A549 (cell line): ENCODE data around the gene HMGCLL1. TPM values are rescaled to one million over a fixed set of nuclear protein-coding genes. Genes with fewer than 3 reads are reported as not detected.

Experiments used
- ATAC-seq, 2 experiments: fragments of 200-7000 bp in 1 of 2; fragments of >200 bp in 1 of 2; cut with Nextera tagmentation in 1 of 2; cut with Tn5 transposase in 1 of 2; 3 replicates each; pipeline versions ENCODE4 v1.8.0 to v1.9.1; 2018 to 2020; ENCODE audit warnings: mild to moderate bottlenecking in 1 of 2, moderate library complexity in 1 of 2
- CTCF ChIA-PET: fragments of 300-600 bp; sonication (Branson Sonifier 250); formaldehyde crosslinking; extraction: SDS; loops from one replicate; lab custom pipeline; 2021; ENCODE audit warnings: antibody characterized with exemption, inconsistent platforms; lab: Yijun Ruan, JAX
- POLR2A ChIA-PET: fragments of 350-600 bp; formaldehyde crosslinking; extraction: SDS; loops from one replicate; lab custom pipeline; 2021; ENCODE audit warnings: antibody characterized with exemption, inconsistent platforms; lab: Yijun Ruan, JAX
- DNase-seq, 2 experiments: peaks; one replicate each; pipeline versions ENCODE4 v3.0.0 to v3.0.0-alpha.2; 2011 to 2016; ENCODE audit warnings: low read depth in 1 of 2, low spot score in 1 of 2
- FAIRE-seq: peaks from 2 replicates; lab custom pipeline; 2011; peaks lifted over from hg19 to GRCh38; lab: Jason Lieb, UNC
- H3K27ac ChIP-seq, 2 experiments: fragments of >200 bp; sonication (Bioruptor Twin); formaldehyde crosslinking; 3 replicates each; pipeline ENCODE4 v1.5.1; 2016 to 2017
- H3K4me1 ChIP-seq: fragments of >200 bp; sonication (Bioruptor Twin); formaldehyde crosslinking; 3 replicates; pipeline ENCODE4 v1.6.1; 2016
- H3K4me2 ChIP-seq: fragments of >200 bp; sonication (Bioruptor Twin); formaldehyde crosslinking; 3 replicates; pipeline ENCODE4 v1.6.1; 2016
- H3K4me3 ChIP-seq: fragments of >200 bp; sonication (Bioruptor Twin); formaldehyde crosslinking; 3 replicates; pipeline ENCODE4 v1.5.1; 2016
- H3K9me3 ChIP-seq: fragments of >200 bp; sonication (Bioruptor Twin); formaldehyde crosslinking; 3 replicates; pipeline ENCODE4 v1.6.1; 2016
- ESRRA ChIP-seq: fragments of 150-350 bp; IDR thresholded peaks from 2 replicates; pipeline ENCODE4 v1.6.1; 2014; ENCODE audit warnings: mild to moderate bottlenecking, low read length, borderline replicate concordance
- FOSL2 ChIP-seq, 2 experiments: fragments of 450-650 bp in 1 of 2; fragments of >200 bp in 1 of 2; sonication (Bioruptor Twin) in 1 of 2; formaldehyde crosslinking; IDR thresholded peaks; 2 replicates each; pipeline versions ENCODE4 v1.5.0 to v1.6.1; 2016 to 2020; ENCODE audit warnings: mild to moderate bottlenecking in 1 of 2, moderate library complexity in 1 of 2
- GATA3 ChIP-seq: IDR thresholded peaks from 2 replicates; pipeline ENCODE4 v1.6.1; 2012; ENCODE audit warnings: borderline replicate concordance
- HEYL ChIP-seq: fragments of 250-450 bp; sonication (Bioruptor Pico); IDR thresholded peaks from 2 replicates; pipeline ENCODE4 v1.8.0; 2021; ENCODE audit warnings: mild to moderate bottlenecking, moderate library complexity
- HOXA7 ChIP-seq: fragments of 250-450 bp; sonication (Bioruptor Pico); IDR thresholded peaks from 2 replicates; pipeline ENCODE4 v1.5.0; 2020; ENCODE audit warnings: mild to moderate bottlenecking, moderate library complexity
- HOXB13 ChIP-seq: fragments of 250-450 bp; sonication (Bioruptor Pico); IDR thresholded peaks from 2 replicates; pipeline ENCODE4 v1.5.0; 2020; ENCODE audit warnings: low read depth, mild to moderate bottlenecking, moderate library complexity
- HOXB5 ChIP-seq: fragments of 250-450 bp; sonication (Bioruptor Pico); IDR thresholded peaks from 2 replicates; pipeline ENCODE4 v1.5.0; 2020; ENCODE audit warnings: mild to moderate bottlenecking, moderate library complexity
- JUNB ChIP-seq: fragments of >200 bp; sonication (Bioruptor Twin); formaldehyde crosslinking; IDR thresholded peaks from 2 replicates; pipeline ENCODE4 v1.6.1; 2016
- KDM1A ChIP-seq: fragments of 200-600 bp; sonication (generic); IDR thresholded peaks from 2 replicates; pipeline ENCODE4 v1.6.1; 2016; ENCODE audit warnings: low read depth, mild to moderate bottlenecking
- MYC ChIP-seq: IDR thresholded peaks from 2 replicates; pipeline ENCODE4 v1.6.1; 2012; ENCODE audit warnings: mild to moderate bottlenecking, inconsistent platforms, low read length, improper control_type of control experiment, borderline replicate concordance
- NFE2L2 ChIP-seq: fragments of 150-350 bp; conservative IDR thresholded peaks from 2 replicates; pipeline ENCODE4 v1.6.1; 2014; ENCODE audit warnings: low read length
- NR3C1 ChIP-seq: fragments of >200 bp; sonication (Bioruptor Twin); formaldehyde crosslinking; IDR thresholded peaks from 3 replicates; pipeline ENCODE4 v1.6.1; 2017
- POLR2A ChIP-seq: IDR thresholded peaks from 2 replicates; pipeline ENCODE4 v1.6.1; 2012; ENCODE audit warnings: mild to moderate bottlenecking, low read length
- POLR2AphosphoS2 ChIP-seq: conservative IDR thresholded peaks from 2 replicates; pipeline ENCODE4 v1.6.1; 2012; ENCODE audit warnings: low read length, improper control_type of control experiment, inconsistent platforms
- RFX5 ChIP-seq: fragments of 450-650 bp; IDR thresholded peaks from 2 replicates; pipeline ENCODE4 v1.7.1; 2014; ENCODE audit warnings: antibody characterized with exemption, mild to moderate bottlenecking, moderate library complexity
- RNF2 ChIP-seq: fragments of 200-600 bp; sonication (generic); IDR thresholded peaks from 2 replicates; pipeline ENCODE4 v1.6.1; 2016; ENCODE audit warnings: low read depth, mild to moderate bottlenecking, antibody characterized with exemption, moderate library complexity, borderline replicate concordance
- TP53 ChIP-seq: fragments of 250-450 bp; sonication (Bioruptor Pico); IDR thresholded peaks from 2 replicates; pipeline ENCODE4 v1.5.0; 2021; ENCODE audit warnings: mild to moderate bottlenecking, moderate library complexity
- ZC3H11A ChIP-seq: fragments of 450-650 bp; IDR thresholded peaks from 2 replicates; pipeline ENCODE4 v1.6.1; 2014; ENCODE audit warnings: antibody characterized with exemption, mild to moderate bottlenecking
- ZFP36 ChIP-seq: fragments of 450-650 bp; IDR thresholded peaks from 2 replicates; pipeline ENCODE4 v1.6.1; 2014; ENCODE audit warnings: borderline replicate concordance; ENCODE audit not compliant: partially characterized antibody
- WGBS: methylation state at CpG from one replicate; pipeline ENCODE4 v1.1.6; 2017; ENCODE audit errors: missing lambda C conversion rate; 5-methylcytosine and 5-hydroxymethylcytosine counted together
- polyA plus RNA-seq, 4 experiments: library from polyadenylated mRNA; depleted of rRNA in 3 of 4; stranded (reverse); fragments of >200 nt; fragmentation: RNase III in 1 of 4; extraction: RNeasy Plus Mini Kit Qiagen cat#74134 plus additional on column Dnase treatment in 1 of 4; gene quantifications; 2 replicates in 3 of 4; 3 replicates in 1 of 4; pipeline ENCODE4 v1.2.3, GENCODE V29; 2011 to 2017
- TF ChIP-seq, protein P1 (sequence below): fragments of 200-600 bp; sonication (generic); IDR thresholded peaks from 2 replicates; pipeline ENCODE4 v1.6.1; 2016; ENCODE audit warnings: antibody characterized with exemption, mild to moderate bottlenecking, moderate library complexity
- TF ChIP-seq, protein P2 (sequence below): fragments of 450-650 bp; IDR thresholded peaks from 2 replicates; pipeline ENCODE4 v1.6.1; 2014; ENCODE audit warnings: antibody characterized with exemption
- TF ChIP-seq, protein P3 (sequence below): fragments of >200 bp; sonication (Bioruptor Twin); formaldehyde crosslinking; IDR thresholded peaks from 2 replicates; pipeline ENCODE4 v1.6.1; 2016
- TF ChIP-seq, protein P4 (sequence below): fragments of 150-350 bp; IDR thresholded peaks from 2 replicates; pipeline ENCODE4 v1.6.1; 2014; ENCODE audit warnings: low read depth, mild to moderate bottlenecking, low read length

Gene HMGCLL1
- polyA plus RNA-seq, 2 of the 4 experiments (the other 2 are of a cell fraction), result 0.28 to 0.78 TPM

DNA sequence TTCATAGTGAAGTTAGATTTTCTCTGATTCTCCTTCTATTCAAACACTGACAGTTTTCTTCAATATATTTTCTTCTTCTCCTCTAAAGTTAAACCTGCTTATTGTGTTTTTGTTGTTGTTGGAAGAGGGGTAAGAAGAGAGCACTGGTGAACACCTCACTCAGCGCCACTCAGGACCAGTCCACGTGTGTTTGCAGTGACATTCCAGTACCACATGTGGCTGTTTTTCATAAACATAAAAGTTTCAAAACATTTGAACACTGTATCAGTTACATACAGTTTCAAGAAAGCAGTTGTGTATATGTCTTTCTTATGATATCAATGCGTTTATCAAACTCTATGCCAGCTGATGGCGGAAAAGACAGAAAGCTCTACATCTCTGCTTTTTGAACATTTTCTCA lies 86.7 kb downstream of the HMGCLL1 start (continued):
- TF ChIP-seq, protein P1, sequence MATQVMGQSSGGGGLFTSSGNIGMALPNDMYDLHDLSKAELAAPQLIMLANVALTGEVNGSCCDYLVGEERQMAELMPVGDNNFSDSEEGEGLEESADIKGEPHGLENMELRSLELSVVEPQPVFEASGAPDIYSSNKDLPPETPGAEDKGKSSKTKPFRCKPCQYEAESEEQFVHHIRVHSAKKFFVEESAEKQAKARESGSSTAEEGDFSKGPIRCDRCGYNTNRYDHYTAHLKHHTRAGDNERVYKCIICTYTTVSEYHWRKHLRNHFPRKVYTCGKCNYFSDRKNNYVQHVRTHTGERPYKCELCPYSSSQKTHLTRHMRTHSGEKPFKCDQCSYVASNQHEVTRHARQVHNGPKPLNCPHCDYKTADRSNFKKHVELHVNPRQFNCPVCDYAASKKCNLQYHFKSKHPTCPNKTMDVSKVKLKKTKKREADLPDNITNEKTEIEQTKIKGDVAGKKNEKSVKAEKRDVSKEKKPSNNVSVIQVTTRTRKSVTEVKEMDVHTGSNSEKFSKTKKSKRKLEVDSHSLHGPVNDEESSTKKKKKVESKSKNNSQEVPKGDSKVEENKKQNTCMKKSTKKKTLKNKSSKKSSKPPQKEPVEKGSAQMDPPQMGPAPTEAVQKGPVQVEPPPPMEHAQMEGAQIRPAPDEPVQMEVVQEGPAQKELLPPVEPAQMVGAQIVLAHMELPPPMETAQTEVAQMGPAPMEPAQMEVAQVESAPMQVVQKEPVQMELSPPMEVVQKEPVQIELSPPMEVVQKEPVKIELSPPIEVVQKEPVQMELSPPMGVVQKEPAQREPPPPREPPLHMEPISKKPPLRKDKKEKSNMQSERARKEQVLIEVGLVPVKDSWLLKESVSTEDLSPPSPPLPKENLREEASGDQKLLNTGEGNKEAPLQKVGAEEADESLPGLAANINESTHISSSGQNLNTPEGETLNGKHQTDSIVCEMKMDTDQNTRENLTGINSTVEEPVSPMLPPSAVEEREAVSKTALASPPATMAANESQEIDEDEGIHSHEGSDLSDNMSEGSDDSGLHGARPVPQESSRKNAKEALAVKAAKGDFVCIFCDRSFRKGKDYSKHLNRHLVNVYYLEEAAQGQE, result no peak

DNA sequence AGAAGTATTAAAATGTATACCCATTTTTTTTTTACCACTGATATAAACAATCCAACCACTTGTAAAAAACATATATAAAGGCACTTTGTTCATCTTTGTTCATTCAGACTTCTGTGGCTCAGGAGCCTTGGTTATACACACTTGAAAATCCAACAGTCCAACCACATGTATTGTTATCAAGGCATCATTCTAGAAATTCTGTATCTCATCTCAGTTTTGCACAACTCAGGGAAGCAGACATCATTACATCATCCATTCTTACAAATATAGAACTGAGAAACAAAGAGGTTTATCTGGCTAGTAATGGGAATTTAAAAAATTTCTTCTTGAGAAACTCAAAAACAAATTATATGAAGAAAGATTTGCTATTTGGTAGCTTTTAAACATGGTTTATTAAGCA lies 88.1 kb downstream of the HMGCLL1 start:
- no peaks in the 10 kb centered on the region for H3K4me1 ChIP-seq
- no peak for TF ChIP-seq NFE2L2
- TF ChIP-seq JUNB, result no peak
- TF ChIP-seq ZC3H11A, result no peak
- no peak for TF ChIP-seq KDM1A
- no peak for TF ChIP-seq HOXB13 (CRISPR knock-in tag)
- no peak for TF ChIP-seq RFX5
- no peak for TF ChIP-seq GATA3
- no peak for TF ChIP-seq HEYL
- no peak for TF ChIP-seq NR3C1
- no peak for TF ChIP-seq POLR2A
- no peak for DNase-seq
- ChIA-PET CTCF (no interaction called here), POLR2A (no interaction called here)
- H3K9me3 ChIP-seq, result no peaks in the 10 kb centered on the region
- no peak for FAIRE-seq
- H3K4me3 ChIP-seq, result no peak overlapping the region
- H3K4me2 ChIP-seq, result no peak overlapping the region
- no peak for ATAC-seq
- H3K27ac ChIP-seq, result no peak overlapping the region

DNA sequence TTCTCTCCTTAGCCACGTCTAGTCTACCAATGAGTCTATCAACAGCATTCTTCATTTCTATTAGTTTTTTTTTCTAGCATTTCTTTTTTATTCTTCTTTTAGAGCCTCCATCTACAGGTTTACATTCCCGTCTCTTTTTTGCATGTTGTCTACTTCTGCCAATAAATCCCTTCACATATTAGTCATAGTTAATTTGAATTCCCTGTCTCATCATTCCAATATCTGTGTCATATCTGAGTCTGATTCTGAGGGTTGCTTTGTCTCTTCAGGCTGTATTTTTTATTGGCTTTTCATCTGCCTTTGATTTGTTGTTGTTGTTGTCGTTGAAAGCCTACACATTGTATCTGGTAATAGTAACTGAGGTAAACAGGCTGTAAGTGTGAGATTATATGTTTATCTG lies 104.6 kb downstream of the HMGCLL1 start:
- FAIRE-seq (no peak), DNase-seq (no peak), ATAC-seq (no peak)
- ChIA-PET CTCF (interaction anchor here (0.6 kb wide), 1 partner anchor 58 kb away, joined by 3 read pairs; no protein-coding TSS in a partner anchor), POLR2A (no interaction called here)
- TF ChIP-seq, protein P2, sequence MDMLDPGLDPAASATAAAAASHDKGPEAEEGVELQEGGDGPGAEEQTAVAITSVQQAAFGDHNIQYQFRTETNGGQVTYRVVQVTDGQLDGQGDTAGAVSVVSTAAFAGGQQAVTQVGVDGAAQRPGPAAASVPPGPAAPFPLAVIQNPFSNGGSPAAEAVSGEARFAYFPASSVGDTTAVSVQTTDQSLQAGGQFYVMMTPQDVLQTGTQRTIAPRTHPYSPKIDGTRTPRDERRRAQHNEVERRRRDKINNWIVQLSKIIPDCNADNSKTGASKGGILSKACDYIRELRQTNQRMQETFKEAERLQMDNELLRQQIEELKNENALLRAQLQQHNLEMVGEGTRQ, result no peak
- TF ChIP-seq HOXA7 (CRISPR knock-in tag) (no peak), JUNB (no peak), ZFP36 (no peak), NFE2L2 (no peak), HOXB5 (CRISPR knock-in tag) (no peak), MYC (no peak), KDM1A (no peak), FOSL2 (IDR thresholded peaks at IDR 0.05) (no peak), FOSL2 (CRISPR knock-in tag; IDR thresholded peaks at IDR 0.05) (no peak), ESRRA (no peak), NR3C1 (no peak), TP53 (CRISPR knock-in tag) (no peak), POLR2AphosphoS2 (no peak), RNF2 (no peak)
- TF ChIP-seq, protein P3, sequence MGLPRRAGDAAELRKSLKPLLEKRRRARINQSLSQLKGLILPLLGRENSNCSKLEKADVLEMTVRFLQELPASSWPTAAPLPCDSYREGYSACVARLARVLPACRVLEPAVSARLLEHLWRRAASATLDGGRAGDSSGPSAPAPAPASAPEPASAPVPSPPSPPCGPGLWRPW, result no peak
- TF ChIP-seq, protein P4, sequence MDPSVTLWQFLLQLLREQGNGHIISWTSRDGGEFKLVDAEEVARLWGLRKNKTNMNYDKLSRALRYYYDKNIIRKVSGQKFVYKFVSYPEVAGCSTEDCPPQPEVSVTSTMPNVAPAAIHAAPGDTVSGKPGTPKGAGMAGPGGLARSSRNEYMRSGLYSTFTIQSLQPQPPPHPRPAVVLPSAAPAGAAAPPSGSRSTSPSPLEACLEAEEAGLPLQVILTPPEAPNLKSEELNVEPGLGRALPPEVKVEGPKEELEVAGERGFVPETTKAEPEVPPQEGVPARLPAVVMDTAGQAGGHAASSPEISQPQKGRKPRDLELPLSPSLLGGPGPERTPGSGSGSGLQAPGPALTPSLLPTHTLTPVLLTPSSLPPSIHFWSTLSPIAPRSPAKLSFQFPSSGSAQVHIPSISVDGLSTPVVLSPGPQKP, result no peak
- TF ChIP-seq, protein P1, result no peak
- WGBS, result 70% methylated on average over 3 of the region's 3 CpGs
- Histone ChIP-seq H3K9me3 (no peaks in the 10 kb centered on the region), H3K4me1 (no peaks in the 10 kb centered on the region), H3K4me3 (no peak overlapping the region), H3K27ac (no peak overlapping the region), H3K4me2 (no peak overlapping the region)
